ENCODE data around the gene LKAAEAR1.
"Not testable (repeated sequence)": the region's sequence is repeated elsewhere in the genome, so short reads cannot be mapped to it uniquely, and the experiment has no call there.

LKAAEAR1 gene, protein sequence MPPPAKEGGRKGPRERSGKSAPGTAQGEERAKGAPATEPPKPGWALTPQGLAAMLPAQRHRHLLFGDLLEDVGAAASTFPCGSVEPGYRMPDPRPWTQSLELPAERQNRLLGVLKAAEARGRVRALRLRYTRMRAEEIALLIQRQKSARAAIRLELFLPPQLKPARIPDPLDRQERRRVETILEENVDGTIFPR

DNA sequence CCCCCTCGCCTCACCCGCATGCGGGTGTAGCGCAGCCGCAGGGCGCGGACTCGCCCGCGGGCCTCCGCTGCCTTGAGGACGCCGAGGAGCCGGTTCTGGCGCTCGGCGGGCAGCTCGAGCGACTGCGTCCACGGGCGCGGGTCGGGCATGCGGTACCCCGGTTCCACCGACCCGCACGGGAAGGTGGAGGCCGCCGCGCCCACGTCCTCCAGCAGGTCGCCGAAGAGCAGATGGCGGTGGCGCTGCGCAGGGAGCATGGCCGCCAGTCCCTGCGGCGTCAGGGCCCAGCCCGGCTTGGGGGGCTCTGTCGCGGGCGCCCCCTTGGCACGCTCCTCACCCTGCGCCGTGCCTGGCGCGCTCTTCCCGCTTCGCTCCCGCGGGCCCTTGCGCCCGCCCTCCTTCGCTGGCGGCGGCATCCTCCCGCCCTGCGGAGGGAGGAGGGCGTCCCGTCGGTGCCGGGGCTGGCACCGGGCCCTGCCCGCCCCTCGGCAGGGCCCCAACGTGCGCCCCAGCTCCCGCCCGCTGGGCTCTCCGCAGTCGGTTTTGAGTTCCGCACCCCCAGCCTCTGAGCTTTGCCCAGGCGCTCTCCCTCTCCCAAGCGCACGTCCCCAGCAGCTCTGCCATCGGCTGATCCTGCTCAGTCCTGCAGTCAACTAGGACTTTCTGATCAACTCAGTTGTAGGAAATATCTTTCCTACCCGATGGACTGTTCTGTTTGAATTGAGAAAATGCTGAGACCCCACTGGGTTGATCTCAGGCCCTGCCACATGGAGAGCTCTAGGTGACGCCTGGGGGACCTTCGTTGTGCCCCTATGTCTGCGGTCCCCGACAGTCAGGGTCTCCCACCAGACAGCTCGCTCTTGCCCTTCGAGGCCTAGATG lies at the start of gene LKAAEAR1:
LKAAEAR1 (minus strand) TSS at position 595 of the 881 bp plus-strand sequence; CDS start at position 416, 179 bp downstream.
- DNase-seq, result no peak

DNA sequence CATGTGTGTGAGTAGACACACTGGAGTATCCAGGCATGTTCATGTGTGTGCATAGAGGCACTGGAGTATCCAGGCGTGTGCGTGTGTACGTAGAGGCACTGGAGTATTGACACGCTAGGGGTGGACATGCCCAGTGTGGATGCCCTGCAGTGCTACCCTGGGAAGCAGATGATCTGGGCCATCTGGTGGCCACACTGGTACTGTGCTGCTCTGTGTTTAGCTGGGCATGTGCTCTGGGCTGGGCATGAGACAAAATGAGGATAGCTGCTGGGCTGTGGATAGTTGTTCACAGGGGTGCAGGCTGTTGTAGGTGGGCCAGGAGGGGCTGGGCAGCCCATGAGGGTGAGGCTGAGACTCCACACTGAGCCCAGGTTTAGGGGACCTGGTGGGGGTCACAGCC lies 47.2 kb upstream of the LKAAEAR1 start:
- no peak for DNase-seq

DNA sequence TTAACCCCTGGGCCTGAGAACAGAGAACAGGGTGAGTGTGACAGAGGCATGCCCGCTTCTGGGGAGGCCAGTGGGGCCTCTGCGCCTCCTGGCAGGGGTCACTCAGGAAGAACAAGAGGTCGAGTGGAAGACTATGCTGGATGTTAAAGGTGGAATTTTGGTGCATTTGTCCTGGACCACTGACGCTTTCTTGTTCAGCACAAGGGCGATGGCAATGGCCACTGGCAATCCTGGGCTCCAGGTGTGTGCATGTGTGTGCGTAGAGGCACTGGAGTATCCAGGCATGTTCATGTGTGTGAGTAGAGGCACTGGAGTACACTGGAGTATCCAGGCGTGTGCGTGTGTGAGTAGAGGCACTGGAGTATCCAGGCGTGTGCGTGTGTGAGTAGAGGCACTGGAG lies 46.7 kb upstream of the LKAAEAR1 start:
- DNase-seq, result no peak

DNA sequence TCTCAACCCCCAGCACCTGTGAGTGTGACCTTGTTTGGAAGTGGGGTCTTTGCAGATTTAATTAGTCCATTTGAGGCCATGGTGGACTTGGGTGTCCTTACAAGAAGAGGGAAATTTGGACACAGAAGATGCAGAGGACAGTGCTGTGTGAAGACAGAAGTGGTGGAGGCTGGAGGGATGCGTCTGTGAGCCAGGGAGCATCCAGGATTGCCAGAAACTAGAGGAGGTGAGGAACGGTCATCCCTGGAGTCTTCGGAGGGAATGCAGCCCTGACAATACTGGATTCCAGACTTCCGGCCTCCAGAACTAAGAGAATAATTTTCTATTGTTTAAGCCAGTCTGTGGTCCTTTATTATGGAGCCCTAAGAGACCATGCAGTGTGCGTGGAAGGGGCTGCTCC lies 46.1 kb upstream of the LKAAEAR1 start:
- DNase-seq, result no peak

DNA sequence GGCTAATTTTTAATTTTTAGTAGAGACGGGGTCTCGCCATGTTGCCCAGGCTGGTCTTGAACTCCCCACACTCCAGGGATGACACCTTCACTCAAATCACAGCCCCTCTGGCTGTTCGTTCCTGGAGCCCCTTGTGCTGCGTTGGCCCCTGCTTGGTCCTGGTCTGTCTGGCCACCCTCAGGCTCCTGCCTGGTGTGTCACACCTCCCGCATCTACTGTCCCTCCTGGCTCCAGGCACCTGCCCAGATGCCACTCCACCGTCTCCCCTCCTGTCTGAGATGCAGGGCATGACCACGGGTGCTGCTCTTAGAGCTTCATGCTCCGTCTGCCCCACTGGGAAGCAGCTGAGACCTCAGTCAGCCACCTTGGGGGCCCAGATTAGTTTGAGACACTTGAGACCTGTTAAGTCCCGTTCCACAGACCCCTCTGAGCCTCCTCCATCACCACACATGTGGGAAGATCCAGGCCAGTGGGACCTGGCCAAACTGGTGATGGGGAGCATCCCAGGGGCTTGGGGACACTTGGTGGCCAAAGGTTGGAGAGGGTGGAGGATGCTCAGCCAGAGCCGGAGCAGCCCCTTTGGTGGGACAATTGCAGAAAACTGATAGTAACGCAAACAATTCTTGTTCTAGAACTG lies 45.1 kb upstream of the LKAAEAR1 start:
- no peak for DNase-seq

DNA sequence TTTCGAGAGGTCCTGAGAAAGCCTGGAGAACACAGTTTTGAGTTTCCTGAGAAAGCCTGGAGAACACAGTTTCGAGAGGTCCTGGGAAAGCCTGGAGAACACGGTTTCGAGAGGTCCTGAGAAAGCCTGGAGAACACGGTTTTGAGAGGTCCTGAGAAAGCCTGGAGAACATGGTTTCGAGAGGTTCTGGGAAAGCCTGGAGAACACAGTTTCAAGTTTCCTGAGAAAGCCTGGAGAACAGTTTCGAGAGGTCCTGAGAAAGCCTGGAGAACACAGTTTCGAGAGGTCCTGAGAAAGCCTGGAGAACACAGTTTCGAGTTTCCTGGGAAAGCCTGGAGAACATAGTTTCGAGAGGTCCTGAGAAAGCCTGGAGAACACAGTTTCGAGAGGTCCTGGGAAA lies 39.3 kb upstream of the LKAAEAR1 start:
- DNase-seq, result peak; percentile 7

DNA sequence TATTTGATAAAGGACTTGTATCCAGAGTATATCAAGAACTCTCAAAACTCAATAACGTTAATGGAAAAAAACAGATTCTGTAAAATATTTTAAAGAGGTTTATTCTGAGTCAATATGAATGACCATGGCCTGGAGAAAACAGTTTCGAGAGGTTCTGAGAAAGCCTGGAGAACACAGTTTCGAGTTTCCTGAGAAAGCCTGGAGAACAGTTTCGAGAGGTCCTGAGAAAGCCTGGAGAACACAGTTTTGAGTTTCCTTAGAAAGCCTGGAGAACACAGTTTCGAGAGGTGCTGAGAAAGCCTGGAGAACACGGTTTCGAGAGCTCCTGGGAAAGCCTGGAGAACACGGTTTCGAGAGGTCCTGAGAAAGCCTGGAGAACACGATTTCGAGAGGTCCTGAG lies 38.7 kb upstream of the LKAAEAR1 start:
- peak; percentile 8 for DNase-seq

DNA sequence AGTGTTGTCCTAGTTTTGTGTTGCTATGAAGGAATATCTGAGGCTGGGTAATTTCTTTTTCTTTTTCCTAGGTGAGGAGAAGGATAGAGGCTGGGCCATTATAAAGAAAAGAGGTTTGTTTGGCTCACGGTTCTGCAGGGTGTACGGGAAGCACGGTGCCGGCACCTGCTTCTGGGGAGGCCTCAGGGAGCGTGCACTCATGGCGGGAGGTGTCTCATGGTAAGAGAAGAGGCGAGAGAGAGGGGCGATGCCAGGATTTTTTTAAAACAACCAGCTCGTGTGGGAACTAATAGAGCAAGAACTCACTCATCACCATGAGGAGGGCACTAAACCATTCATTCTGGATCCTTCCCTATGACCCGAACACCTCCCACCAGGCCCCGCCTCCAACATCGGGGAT lies 37.4 kb upstream of the LKAAEAR1 start:
- DNase-seq, result peak; percentile 38

DNA sequence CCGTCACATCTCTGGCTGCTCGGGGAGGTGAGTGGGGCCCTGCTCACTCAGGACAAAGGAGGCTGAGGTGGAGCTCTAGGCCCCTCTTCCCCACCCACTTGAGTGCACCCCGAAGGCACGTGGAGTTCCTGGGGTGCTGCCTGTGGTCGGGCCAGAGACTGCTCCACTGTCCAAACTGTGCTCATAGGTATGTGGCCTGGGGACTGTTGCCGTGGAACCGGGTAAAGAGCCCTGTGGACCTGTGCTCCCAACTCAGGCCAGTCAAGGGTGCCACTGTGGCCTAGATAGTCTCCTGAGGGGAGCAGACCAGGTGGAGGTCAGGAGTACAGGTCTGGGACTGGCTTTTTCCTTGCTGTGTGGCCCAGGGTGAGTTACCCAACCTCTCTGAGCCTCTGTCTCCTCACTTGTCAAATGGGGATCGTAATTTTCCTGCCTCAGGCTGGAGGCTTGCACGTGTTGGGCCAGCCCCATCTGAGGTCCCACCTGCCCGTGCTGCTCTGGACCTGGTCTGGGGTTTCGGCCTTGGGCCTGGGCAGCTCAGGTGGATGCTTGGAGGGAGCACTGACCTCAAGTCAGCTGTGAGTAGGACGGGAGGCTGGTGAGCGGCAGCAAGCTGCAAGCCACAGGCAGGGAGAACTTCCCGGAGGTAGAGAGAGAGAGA lies 35.6 kb upstream of the LKAAEAR1 start:
- peak; percentile 64 for DNase-seq

DNA sequence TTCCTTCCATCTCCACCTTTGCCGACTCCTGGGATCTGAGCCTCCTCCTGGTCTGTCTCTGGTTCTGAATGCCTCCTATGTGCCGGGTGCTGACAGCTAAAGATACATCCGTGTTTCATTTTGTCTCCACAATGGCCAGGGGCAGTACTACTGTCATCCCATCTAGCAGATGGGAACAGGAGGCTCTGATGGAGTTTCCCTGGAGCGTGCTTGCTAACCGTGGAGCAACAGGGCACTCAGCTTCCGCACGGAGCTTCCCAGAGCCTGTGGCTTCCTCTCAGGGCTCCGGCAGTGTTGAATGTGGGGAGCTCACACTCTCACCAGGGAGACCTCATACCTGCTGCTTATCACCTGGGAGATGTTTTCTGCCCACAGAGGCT lies 35.1 kb upstream of the LKAAEAR1 start:
- DNase-seq, result peak; percentile 53

DNA sequence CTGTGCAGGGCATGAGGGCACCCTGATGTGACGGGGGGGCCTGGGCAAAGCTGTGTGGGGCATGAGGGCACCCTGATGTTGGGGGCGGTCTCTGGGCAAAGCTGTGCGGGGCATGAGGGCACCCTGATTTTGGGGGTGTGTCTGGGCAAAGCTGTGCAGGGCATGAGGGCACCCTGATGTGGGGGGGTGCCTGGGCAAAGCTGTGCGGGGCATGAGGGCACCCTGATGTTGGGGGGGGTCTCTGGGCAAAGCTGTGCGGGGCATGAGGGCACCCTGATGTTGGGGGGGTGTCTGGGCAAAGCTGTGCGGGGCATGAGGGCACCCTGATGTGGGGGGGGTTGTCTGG lies 33.2 kb upstream of the LKAAEAR1 start:
- DNase-seq, result not testable (repeated sequence)

DNA sequence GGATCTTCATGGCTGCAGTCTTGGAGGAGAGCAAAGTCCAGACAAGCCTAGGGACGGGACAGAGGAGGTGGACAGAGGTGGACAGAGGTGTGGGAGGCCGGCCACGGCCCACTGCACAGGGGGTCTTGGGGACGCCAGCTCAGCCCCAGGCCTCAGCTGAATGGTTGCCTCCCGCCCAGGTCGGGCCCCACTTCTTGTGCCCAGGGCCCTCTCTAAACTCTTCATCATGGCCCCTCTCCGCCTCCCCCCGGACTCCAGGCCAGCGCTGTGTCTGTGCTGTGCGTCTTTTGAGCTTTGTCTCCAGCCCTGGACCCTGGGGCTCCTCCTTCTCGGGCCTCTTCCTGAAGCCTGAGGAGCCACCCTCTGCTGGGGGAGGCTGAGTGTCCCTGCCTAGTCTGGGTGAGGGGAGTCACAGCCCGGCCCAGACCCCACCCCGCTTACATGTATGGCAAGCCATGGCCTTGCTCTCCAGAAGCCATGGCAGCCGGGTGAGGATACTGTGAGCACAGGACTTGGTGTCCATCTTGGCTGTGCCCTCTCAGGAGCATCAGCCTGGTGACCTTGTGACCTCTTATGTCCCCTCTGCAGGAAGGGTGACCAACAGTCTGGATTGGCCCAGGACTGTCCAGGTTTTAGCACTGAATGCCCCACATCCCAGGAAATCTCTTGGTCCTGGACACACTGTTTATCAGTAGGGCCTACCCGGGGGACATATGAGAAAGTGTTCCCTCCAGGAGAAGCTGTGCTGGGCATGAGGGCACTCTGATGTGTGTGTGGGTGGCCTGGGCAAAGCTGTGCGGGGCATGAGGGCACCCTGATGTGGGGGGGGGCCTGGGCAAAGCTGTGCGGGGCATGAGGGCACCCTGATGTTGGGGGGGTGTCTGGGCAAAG lies 32.6 kb upstream of the LKAAEAR1 start:
- no peak for DNase-seq

DNA sequence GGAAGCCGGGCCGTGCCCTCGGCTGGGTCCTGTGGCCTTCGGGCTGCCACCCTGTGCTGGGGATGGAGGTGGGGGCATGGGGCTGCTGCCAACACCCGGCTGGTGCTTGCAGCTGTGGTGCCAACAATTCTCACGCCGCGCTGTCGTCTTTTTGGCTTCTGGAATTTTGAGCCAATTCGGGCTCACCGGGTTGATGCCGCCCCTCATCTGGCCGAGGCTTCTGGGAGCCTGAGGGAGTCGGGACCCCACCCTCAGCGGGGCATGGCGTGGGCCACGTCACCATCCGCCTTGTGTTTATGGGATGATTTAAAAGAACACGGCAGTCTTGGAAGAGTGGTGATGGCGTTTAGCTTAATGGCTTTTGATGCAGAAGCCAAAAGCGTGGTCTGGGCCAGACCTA lies 31.8 kb upstream of the LKAAEAR1 start:
- no peak for DNase-seq

DNA sequence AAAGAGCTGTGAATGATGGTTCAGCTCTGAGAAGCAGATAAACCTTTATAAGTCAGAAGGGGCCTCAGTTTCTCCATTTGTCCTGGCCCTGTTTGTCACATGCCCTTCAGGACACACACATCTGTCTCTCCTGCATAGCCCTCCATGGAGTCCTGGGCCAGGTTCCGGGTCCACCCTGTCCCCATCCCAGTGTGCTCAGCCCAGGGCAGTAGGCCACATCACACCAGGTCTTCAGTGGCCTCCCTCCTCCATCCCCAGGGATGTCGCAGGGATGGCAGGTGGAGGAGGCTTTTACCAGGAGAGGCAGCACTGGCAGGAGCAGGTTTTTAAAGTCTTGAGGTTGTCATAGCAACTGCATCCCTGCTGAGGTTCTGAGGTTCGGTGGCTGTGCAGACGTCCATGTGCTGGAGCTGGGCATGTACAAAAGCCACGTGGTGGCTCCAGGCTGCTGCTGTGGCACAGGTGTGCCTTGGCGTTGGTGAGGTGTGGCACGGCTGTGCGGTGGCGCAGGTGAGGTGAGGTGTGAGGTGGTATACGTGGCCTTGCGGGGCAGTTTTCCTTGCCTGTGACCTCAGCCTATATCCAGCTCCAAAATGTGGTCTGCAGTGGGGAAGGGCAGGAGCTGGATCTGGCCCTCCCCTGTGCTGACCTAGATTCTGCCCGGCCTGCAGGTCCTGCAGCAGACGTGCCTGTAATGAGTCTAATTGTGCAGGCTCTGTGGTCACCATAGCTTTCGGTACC lies 31.1 kb upstream of the LKAAEAR1 start:
- no peak for DNase-seq

DNA sequence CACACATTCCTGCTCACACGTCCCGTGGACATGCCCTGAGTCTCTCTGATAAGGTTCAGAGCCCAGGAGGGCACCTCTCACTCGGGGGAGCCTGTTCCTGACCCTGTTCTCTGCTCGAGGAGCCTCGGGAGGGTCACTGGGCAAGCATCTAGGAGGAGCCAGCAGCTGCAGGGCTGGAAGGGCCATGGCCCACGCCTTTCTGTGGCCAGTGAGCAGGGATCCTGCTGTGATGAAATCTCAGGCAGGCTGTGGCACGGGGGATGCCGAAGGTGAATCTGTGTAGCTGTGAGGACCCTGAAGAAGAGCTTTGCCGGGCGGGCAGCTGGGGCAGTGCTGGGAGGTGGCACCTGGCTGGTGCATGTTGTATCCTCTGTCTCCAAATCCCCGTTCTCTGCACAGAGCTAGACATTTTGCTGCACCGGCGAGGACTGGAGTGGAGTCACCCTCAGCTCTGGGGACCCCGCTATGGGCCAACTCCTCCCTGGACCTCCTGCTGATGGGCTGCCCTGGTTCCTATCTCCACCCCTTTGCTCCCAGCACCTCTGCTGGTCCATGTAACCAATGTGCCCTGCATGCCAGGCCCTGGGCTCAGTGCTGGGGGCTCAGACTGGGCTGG lies 30.3 kb upstream of the LKAAEAR1 start:
- DNase-seq, result no peak

DNA sequence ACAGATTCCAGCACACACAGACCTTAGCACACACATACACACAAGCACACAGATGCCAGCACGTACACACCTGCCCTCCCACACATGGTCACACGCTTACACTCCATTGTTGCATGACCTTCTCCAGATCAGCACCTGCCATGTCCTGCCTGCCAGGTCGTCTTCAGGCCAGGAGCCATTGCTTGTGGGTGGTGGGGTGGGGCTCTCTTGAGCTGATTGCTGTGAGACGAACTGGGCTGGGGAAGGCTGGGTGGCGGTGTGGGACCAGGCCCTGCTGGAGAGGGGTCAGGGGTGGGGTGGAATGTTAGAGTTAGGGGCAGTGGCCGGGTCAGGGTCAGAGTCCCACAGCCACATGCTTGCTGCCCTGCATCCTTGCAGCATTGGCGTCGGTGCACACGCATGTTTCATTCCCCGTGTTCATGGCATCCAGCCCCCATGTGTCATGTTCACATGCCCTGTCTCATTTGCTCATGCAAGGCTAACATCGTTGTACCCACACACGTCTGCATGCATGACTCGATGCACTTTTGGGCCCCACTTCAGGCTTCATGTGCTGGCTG lies 29.7 kb upstream of the LKAAEAR1 start:
- DNase-seq, result no peak

DNA sequence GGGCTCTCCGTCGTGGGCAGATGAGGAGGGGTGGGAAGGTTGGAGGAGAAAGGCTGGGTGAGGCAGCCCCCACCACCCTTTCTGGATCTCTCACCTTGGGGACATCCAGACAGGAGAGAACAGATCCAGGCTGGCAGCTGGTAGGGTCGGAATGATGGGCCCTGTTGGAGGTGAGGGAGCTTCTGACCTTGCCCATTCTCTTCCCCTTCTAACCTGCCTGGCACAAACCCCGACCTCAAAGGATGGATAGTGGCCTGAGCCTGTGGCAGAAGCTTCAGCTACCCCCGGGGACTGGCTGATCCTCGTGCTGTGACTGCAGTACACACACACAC lies 29.2 kb upstream of the LKAAEAR1 start:
- no peak for DNase-seq

DNA sequence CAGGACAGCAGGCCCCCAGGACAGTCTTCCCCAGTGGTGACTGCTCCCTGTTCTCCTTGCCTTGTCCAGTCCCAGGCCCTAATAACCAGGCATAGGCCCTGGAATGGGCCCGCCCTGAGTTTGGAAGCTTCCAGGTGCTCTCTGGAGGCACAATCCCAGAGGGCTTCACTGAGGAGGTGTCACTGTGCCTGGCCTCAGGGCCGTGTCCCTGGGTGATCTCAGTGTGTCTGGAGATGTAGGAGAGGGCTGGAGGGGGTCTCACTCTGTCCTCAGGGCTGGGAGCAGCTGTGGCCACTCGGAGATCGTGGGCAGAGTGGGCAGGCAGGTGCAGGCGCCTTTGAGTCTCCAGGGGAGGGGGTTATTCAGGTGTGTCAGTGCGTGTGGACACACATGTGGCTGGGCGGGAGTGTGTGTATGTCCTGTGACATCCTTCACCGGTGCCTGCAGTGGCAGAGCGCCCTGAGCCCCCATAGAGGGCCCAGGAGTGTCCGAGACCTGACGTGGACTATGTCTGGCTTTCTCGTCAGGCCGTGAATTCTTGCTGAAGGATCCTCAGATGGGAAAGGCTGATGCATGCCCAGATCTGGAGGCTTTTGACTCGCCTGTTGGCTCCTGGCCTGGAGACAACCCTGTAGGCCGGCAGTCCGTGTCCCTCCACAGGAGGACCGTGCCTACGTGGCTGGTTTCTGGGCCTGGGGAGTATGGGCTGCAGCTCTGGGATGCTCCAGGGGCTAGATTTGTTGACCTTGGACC lies 28.7 kb upstream of the LKAAEAR1 start:
- DNase-seq, result no peak

DNA sequence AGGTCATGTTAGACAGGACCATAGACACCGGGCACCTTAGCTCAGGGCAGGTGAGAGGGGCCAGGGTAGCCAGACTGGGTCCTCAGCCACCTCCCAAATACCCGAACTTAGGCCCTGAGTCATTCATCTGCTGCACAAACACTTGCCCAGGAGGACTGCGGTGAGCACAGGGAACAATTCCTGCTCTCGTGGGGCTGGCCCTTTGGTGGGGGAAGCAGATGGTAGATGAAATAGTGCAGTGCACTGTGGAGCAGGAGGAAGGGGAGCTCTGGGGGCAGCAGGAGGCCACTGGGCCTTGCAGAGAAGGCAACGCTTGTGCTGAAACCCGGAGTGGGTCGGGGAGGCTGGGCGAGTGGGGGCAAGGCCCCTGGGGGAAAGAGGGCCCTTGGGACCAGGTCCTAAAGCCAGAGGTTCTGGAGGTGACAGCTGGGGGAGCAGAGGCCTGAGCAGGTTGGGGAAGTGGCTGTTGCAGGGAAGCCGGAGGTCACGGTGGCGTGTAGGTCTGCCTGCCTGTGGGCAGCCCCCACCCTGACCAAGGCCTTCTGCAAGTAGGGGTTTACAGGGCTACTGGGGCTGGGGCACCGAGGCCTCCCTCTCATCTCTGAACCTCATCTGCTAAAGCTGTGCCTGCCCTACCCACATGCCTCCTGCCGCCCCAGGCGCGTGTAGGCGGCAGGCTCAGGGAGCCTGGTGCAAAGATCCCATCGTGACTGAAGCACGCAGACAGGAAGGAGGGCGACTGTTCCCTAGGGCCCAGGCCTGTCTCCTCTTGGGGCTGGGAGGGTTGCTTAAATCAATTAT lies 27.8 kb upstream of the LKAAEAR1 start:
- no peak for DNase-seq
